ENCODE measurements around the gene MYO7B. TPM values are rescaled to one million over a fixed set of nuclear protein-coding genes. Genes with fewer than 3 reads are reported as not detected.

The MYO7B gene
- polyA plus RNA-seq, 2 of the 4 experiments (the other 2 are of a cell fraction) = 0.04 to 0.09 TPM

DNA sequence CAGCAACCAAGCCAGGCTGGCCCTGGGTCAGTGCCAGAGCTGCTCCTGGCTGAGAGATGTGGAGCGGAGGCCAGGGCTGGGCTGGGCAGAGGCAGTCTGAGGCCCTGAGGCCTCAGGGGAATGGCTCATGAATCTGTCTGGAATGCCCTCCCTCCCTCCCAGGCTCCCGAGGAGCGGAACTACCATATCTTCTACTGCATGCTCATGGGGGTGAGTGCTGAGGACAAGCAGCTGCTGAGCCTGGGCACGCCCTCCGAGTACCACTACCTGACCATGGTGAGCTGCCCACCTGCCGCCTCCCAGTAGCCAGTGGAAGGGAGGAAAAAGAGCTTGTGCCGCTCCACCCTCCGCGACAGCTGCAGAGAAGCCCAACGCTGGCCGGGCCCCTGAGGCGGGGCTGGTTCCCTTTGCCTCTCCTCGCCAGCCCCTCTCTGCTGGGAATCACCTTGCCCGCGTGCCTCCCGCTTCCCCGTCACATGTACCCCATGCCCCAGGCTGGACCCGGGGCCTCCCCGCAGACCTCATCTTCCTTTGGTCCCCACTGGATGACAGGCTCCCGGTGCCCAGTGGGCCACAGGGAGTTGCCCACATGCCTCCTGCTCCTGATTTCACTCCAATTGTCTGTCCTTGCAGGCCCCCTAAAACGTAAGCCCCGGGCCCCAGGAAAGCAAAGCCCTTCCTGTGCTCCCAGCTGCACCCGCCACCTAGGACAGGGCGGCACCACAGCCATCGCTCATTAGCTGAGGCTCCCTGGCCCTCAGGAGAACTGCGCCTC, 41.1 kb downstream of the MYO7B start:
- WGBS (ENCODE audit: missing lambda C conversion rate) = 77% methylated on average over 19 of the region's 26 CpGs
- ChIA-PET CTCF (interaction anchor here (1.2 to 4.1 kb wide), 2 partner anchors 15 to 17 kb away, joined by 3 to 14 read pairs; no protein-coding TSS in a partner anchor), POLR2A (no interaction called here)
- Histone ChIP-seq H3K4me2 (no peak overlapping the region), H3K27ac (no peak overlapping the region), H3K9me3 (no peaks in the 10 kb centered on the region), H3K4me3 (no peak overlapping the region), H3K4me1 (no peaks in the 10 kb centered on the region)
- ATAC-seq (peak in 1 of 2 experiments; percentile 46; a peak in 3 of 6 replicates), DNase-seq (ENCODE audit: low read depth in 1 of 2, low spot score in 1 of 2) (no peak), FAIRE-seq (no peak)
- TF ChIP-seq NPAS2 (CRISPR knock-in tag; IDR thresholded peaks at IDR 0.05; ENCODE audit: borderline replicate concordance) (no peak), PHF8 (IDR thresholded peaks at IDR 0.05; ENCODE audit: borderline replicate concordance, low read depth) (no peak), RARB (CRISPR knock-in tag; IDR thresholded peaks at IDR 0.05) (no peak), MYC (IDR thresholded peaks at IDR 0.05; ENCODE audit: borderline replicate concordance, low read length) (no peak), EP300 (IDR thresholded peaks at IDR 0.05) (no peak), ZFP36 (IDR thresholded peaks at IDR 0.05; ENCODE audit: borderline replicate concordance, partially characterized antibody) (no peak), TFCP2L1 (CRISPR knock-in tag; IDR thresholded peaks at IDR 0.05) (no peak)
- TF ChIP-seq, protein P1, sequence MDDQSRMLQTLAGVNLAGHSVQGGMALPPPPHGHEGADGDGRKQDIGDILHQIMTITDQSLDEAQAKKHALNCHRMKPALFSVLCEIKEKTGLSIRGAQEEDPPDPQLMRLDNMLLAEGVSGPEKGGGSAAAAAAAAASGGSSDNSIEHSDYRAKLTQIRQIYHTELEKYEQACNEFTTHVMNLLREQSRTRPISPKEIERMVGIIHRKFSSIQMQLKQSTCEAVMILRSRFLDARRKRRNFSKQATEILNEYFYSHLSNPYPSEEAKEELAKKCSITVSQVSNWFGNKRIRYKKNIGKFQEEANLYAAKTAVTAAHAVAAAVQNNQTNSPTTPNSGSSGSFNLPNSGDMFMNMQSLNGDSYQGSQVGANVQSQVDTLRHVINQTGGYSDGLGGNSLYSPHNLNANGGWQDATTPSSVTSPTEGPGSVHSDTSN (IDR thresholded peaks at IDR 0.05) = no peak
- TF ChIP-seq, protein P2, sequence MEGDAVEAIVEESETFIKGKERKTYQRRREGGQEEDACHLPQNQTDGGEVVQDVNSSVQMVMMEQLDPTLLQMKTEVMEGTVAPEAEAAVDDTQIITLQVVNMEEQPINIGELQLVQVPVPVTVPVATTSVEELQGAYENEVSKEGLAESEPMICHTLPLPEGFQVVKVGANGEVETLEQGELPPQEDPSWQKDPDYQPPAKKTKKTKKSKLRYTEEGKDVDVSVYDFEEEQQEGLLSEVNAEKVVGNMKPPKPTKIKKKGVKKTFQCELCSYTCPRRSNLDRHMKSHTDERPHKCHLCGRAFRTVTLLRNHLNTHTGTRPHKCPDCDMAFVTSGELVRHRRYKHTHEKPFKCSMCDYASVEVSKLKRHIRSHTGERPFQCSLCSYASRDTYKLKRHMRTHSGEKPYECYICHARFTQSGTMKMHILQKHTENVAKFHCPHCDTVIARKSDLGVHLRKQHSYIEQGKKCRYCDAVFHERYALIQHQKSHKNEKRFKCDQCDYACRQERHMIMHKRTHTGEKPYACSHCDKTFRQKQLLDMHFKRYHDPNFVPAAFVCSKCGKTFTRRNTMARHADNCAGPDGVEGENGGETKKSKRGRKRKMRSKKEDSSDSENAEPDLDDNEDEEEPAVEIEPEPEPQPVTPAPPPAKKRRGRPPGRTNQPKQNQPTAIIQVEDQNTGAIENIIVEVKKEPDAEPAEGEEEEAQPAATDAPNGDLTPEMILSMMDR (IDR thresholded peaks at IDR 0.05) = no peak

DNA sequence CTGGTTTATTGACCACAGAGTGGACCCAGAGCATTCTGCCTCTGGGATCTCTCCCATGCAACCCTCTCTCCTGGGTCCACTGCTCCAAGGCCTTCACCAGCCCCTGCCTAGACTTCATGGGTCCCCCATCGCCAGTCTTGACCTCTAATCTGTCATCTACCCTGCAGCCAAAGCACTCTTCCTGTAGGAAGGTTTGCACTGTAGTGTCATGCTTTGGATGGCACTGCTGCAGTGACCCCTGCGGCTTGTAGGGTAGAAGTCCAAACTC, 41.7 kb downstream of the MYO7B start:
- ChIA-PET CTCF (interaction anchor here (0.6 to 4.1 kb wide), 3 partner anchors 11 to 17 kb away, joined by 3 to 14 read pairs (median 3); no protein-coding TSS in a partner anchor), POLR2A (no interaction called here)
- ATAC-seq (no peak), FAIRE-seq (no peak), DNase-seq (ENCODE audit: low read depth in 1 of 2, low spot score in 1 of 2) (no peak)
- Histone ChIP-seq H3K9me3 (no peaks in the 10 kb centered on the region), H3K27ac (no peak overlapping the region), H3K4me1 (no peaks in the 10 kb centered on the region), H3K4me2 (no peak overlapping the region), H3K4me3 (no peak overlapping the region)
- WGBS (ENCODE audit: missing lambda C conversion rate) = 53% methylated on average over 2 of the region's 2 CpGs
- TF ChIP-seq, protein P3, sequence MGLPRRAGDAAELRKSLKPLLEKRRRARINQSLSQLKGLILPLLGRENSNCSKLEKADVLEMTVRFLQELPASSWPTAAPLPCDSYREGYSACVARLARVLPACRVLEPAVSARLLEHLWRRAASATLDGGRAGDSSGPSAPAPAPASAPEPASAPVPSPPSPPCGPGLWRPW (IDR thresholded peaks at IDR 0.05) = no peak
- TF ChIP-seq ZNF302 (CRISPR knock-in tag; IDR thresholded peaks at IDR 0.05) (no peak), CHD2 (IDR thresholded peaks at IDR 0.05; ENCODE audit: low read length, partially characterized antibody) (no peak), CBX2 (IDR thresholded peaks at IDR 0.05; ENCODE audit: borderline replicate concordance, low read depth) (no peak), NR3C1 (IDR thresholded peaks at IDR 0.05) (no peak), POLR2AphosphoS2 (conservative IDR thresholded peaks at IDR 0.05; ENCODE audit: low read length) (no peak), MAFK (IDR thresholded peaks at IDR 0.05; ENCODE audit: partially characterized antibody) (no peak), KDM5A (IDR thresholded peaks at IDR 0.05) (no peak), HOXA7 (CRISPR knock-in tag; IDR thresholded peaks at IDR 0.05) (no peak), NPAS2 (CRISPR knock-in tag; IDR thresholded peaks at IDR 0.05; ENCODE audit: borderline replicate concordance) (no peak), NFE2L2 (conservative IDR thresholded peaks at IDR 0.05; ENCODE audit: low read length) (no peak), HOXB13 (CRISPR knock-in tag; IDR thresholded peaks at IDR 0.05; ENCODE audit: low read depth) (no peak), SREBF2 (IDR thresholded peaks at IDR 0.05) (no peak), KDM1A (IDR thresholded peaks at IDR 0.05; ENCODE audit: low read depth) (no peak), ESRRA (IDR thresholded peaks at IDR 0.05; ENCODE audit: borderline replicate concordance, low read length) (no peak), HDAC2 (IDR thresholded peaks at IDR 0.05) (no peak), POLR2A (IDR thresholded peaks at IDR 0.05; ENCODE audit: low read length) (no peak)
- TF ChIP-seq, protein P4, sequence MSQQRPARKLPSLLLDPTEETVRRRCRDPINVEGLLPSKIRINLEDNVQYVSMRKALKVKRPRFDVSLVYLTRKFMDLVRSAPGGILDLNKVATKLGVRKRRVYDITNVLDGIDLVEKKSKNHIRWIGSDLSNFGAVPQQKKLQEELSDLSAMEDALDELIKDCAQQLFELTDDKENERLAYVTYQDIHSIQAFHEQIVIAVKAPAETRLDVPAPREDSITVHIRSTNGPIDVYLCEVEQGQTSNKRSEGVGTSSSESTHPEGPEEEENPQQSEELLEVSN (IDR thresholded peaks at IDR 0.05; ENCODE audit: borderline replicate concordance, low read depth) = no peak
- TF ChIP-seq, protein P5, sequence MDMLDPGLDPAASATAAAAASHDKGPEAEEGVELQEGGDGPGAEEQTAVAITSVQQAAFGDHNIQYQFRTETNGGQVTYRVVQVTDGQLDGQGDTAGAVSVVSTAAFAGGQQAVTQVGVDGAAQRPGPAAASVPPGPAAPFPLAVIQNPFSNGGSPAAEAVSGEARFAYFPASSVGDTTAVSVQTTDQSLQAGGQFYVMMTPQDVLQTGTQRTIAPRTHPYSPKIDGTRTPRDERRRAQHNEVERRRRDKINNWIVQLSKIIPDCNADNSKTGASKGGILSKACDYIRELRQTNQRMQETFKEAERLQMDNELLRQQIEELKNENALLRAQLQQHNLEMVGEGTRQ (IDR thresholded peaks at IDR 0.05) = no peak

Data from A549 (cell line).